HEK293 (cell line): ENCODE results near the gene CNNM1.

Experiments
- AEBP2 ChIP-seq: fragments of 450-650 bp; formaldehyde crosslinking; IDR thresholded peaks from 2 replicates; pipeline ENCODE4 v1.5.1; 2016; ENCODE audit warnings: missing biosample characterization, missing genetic modification characterization, borderline replicate concordance
- EGR2 ChIP-seq: fragments of 450-650 bp; formaldehyde crosslinking; IDR thresholded peaks from 2 replicates; pipeline ENCODE4 v1.5.1; 2016; ENCODE audit warnings: low read depth, missing biosample characterization, missing genetic modification characterization
- GLIS2 ChIP-seq: fragments of 450-650 bp; formaldehyde crosslinking; IDR thresholded peaks from 2 replicates; pipeline ENCODE4 v1.5.1; 2016; ENCODE audit warnings: missing biosample characterization, missing genetic modification characterization
- INSM2 ChIP-seq: fragments of 450-650 bp; formaldehyde crosslinking; IDR thresholded peaks from 2 replicates; pipeline ENCODE4 v1.5.1; 2016; ENCODE audit warnings: missing biosample characterization, missing genetic modification characterization
- KLF8 ChIP-seq: fragments of 450-650 bp; formaldehyde crosslinking; IDR thresholded peaks from 2 replicates; pipeline ENCODE4 v1.5.1; 2016; ENCODE audit warnings: missing biosample characterization, missing genetic modification characterization
- PRDM2 ChIP-seq: fragments of 450-650 bp; formaldehyde crosslinking; IDR thresholded peaks from 2 replicates; pipeline ENCODE4 v1.5.1; 2016; ENCODE audit warnings: missing biosample characterization, missing genetic modification characterization, borderline replicate concordance
- TRIM28 ChIP-seq: IDR thresholded peaks from 2 replicates; pipeline ENCODE4 v1.6.1; 2011; ENCODE audit warnings: low read length, control low read depth, borderline replicate concordance
- ZBTB17 ChIP-seq: fragments of 450-650 bp; formaldehyde crosslinking; IDR thresholded peaks from 2 replicates; pipeline ENCODE4 v1.5.1; 2016; ENCODE audit warnings: missing biosample characterization, missing genetic modification characterization
- ZBTB20 ChIP-seq: fragments of 450-650 bp; formaldehyde crosslinking; IDR thresholded peaks from 2 replicates; pipeline ENCODE4 v1.5.1; 2016; ENCODE audit warnings: missing biosample characterization, missing genetic modification characterization
- ZBTB49 ChIP-seq: fragments of 450-650 bp; formaldehyde crosslinking; IDR thresholded peaks from 2 replicates; pipeline ENCODE4 v1.5.1; 2016; ENCODE audit warnings: missing biosample characterization, missing genetic modification characterization, low read depth
- ZBTB7A ChIP-seq: fragments of 450-650 bp; formaldehyde crosslinking; IDR thresholded peaks from 2 replicates; pipeline ENCODE4 v1.5.1; 2016; ENCODE audit warnings: low read depth, missing biosample characterization, missing genetic modification characterization
- ZBTB8A ChIP-seq: fragments of 450-650 bp; formaldehyde crosslinking; IDR thresholded peaks from 2 replicates; pipeline ENCODE4 v1.5.1; 2016; ENCODE audit warnings: missing biosample characterization, missing genetic modification characterization
- ZNF112 ChIP-seq: fragments of 450-650 bp; formaldehyde crosslinking; IDR thresholded peaks from 2 replicates; pipeline ENCODE4 v1.5.0; 2017; ENCODE audit warnings: missing biosample characterization, missing genetic modification characterization
- ZNF114 ChIP-seq: fragments of 450-650 bp; formaldehyde crosslinking; IDR thresholded peaks from 2 replicates; pipeline ENCODE4 v1.5.0; 2017; ENCODE audit warnings: missing biosample characterization, missing genetic modification characterization
- ZNF132 ChIP-seq: fragments of 450-650 bp; formaldehyde crosslinking; IDR thresholded peaks from 2 replicates; pipeline ENCODE4 v1.5.1; 2017; ENCODE audit warnings: missing biosample characterization, missing genetic modification characterization, borderline replicate concordance
- ZNF24 ChIP-seq: fragments of 450-650 bp; formaldehyde crosslinking; IDR thresholded peaks from 2 replicates; pipeline ENCODE4 v1.5.1; 2016; ENCODE audit warnings: missing biosample characterization, missing genetic modification characterization
- ZNF292 ChIP-seq: fragments of 450-650 bp; formaldehyde crosslinking; IDR thresholded peaks from 2 replicates; pipeline ENCODE4 v1.5.1; 2016; ENCODE audit warnings: low read depth, missing biosample characterization, missing genetic modification characterization, borderline replicate concordance
- ZNF311 ChIP-seq: fragments of 450-650 bp; formaldehyde crosslinking; IDR thresholded peaks from 2 replicates; pipeline ENCODE4 v1.5.1; 2017; ENCODE audit warnings: missing biosample characterization, missing genetic modification characterization, borderline replicate concordance
- ZNF391 ChIP-seq: fragments of 450-650 bp; formaldehyde crosslinking; IDR thresholded peaks from 2 replicates; pipeline ENCODE4 v1.5.1; 2016; ENCODE audit warnings: low read depth, missing biosample characterization, missing genetic modification characterization, borderline replicate concordance
- ZNF398 ChIP-seq: fragments of 450-650 bp; formaldehyde crosslinking; IDR thresholded peaks from 2 replicates; pipeline ENCODE4 v1.5.1; 2017; ENCODE audit warnings: missing biosample characterization, missing genetic modification characterization
- ZNF501 ChIP-seq: fragments of 450-650 bp; formaldehyde crosslinking; IDR thresholded peaks from 2 replicates; pipeline ENCODE4 v1.5.1; 2016; ENCODE audit warnings: missing biosample characterization, missing genetic modification characterization
- ZNF555 ChIP-seq: fragments of 450-650 bp; formaldehyde crosslinking; conservative IDR thresholded peaks from 2 replicates; pipeline ENCODE4 v1.5.1; 2017; ENCODE audit warnings: missing biosample characterization, mild to moderate bottlenecking, missing genetic modification characterization, inconsistent platforms
- ZNF677 ChIP-seq: fragments of 450-650 bp; IDR thresholded peaks from 2 replicates; pipeline ENCODE4 v1.5.0; 2018; ENCODE audit warnings: missing biosample characterization, mild to moderate bottlenecking, missing genetic modification characterization, moderate library complexity
- ZNF707 ChIP-seq: fragments of 450-650 bp; formaldehyde crosslinking; IDR thresholded peaks from 2 replicates; pipeline ENCODE4 v1.5.1; 2016; ENCODE audit warnings: missing biosample characterization, missing genetic modification characterization
- ZSCAN30 ChIP-seq: fragments of 450-650 bp; IDR thresholded peaks from 2 replicates; pipeline ENCODE4 v1.5.1; 2018; ENCODE audit warnings: missing biosample characterization, mild to moderate bottlenecking, missing genetic modification characterization, moderate library complexity

Gene CNNM1

GRCh38 chr10:99430451-99431189 lies 101.5 kb downstream of the CNNM1 start, which contains the start of gene GOT1 (continued):
- TF ChIP-seq KLF8 (tag by site-specific recombination) (peak; percentile 71; the same call in 1 of the 2 replicates), GLIS2 (peak; percentile 76), ZNF24 (no peak), ZNF292 (tag by site-specific recombination) (no peak), PRDM2 (no peak), ZBTB7A (tag by site-specific recombination) (peak; percentile 40; the same call in 1 of the 2 replicates), ZNF114 (tag by site-specific recombination) (no peak), ZNF677 (tag by site-specific recombination) (no peak), ZNF398 (tag by site-specific recombination) (no peak; the same call in 1 of the 2 replicates), INSM2 (no peak), ZBTB20 (tag by site-specific recombination) (no peak), ZBTB49 (tag by site-specific recombination) (no peak), TRIM28 (no peak), ZNF391 (tag by site-specific recombination) (0 out of 2 replicates have a peak, but pooled peaks have one; percentile 45), ZNF112 (tag by site-specific recombination) (no peak), AEBP2 (no peak), ZNF501 (tag by site-specific recombination) (peak; percentile 82; the same call in 1 of the 2 replicates), ZNF707 (tag by site-specific recombination) (no peak), ZSCAN30 (tag by site-specific recombination) (no peak), ZBTB17 (tag by site-specific recombination) (peak; percentile 80), ZNF555 (no peak), ZNF132 (no peak), EGR2 (tag by site-specific recombination) (peak; percentile 79), ZNF311 (no peak), ZBTB8A (no peak)
